K562 (cell line): ENCODE data around the gene HDAC5. TPM values are rescaled to one million over a fixed set of nuclear protein-coding genes. Genes with fewer than 3 reads are reported as not detected.

Experiments used
- ATAC-seq: fragments of 200-7000 bp; cut with Tn5 transposase; 3 replicates; pipeline ENCODE4 v1.9.1; 2020; ENCODE audit warnings: moderate library complexity
- BruUV-seq: library from RNA; stranded (reverse); fragments of 400-500 nt; replicated peaks from 2 replicates; lab custom pipeline; 2021; lab: Mats Ljungman, UMichigan
- CTCF ChIA-PET: fragments of 300-600 bp; formaldehyde crosslinking; extraction: SDS; loops from one replicate; lab custom pipeline; 2021; ENCODE audit warnings: low intra/inter-chr PET ratio; lab: Yijun Ruan, JAX
- POLR2A ChIA-PET: fragments of 300-600, 350-650 bp; sonication (Branson Sonifier 250); formaldehyde crosslinking; extraction: SDS; loops from one replicate; lab custom pipeline; 2021; ENCODE audit warnings: antibody characterized with exemption, inconsistent platforms; lab: Yijun Ruan, JAX
- DNase-seq, 4 experiments: peaks; one replicate each; pipeline versions ENCODE4 v3.0.0 to v3.0.0-alpha.2; 2011 to 2018; ENCODE audit warnings: low spot score in 3 of 4, mixed read lengths in 3 of 4; ENCODE audit errors: extremely low read depth in 1 of 4
- FAIRE-seq: peaks from 2 replicates; lab custom pipeline; 2011; peaks lifted over from hg19 to GRCh38; lab: Jason Lieb, UNC
- H2AFZ ChIP-seq: 2 replicates; pipeline ENCODE4 v1.6.0; 2011; ENCODE audit warnings: low read depth, low read length, control low read depth, inconsistent platforms
- H3K27ac ChIP-seq: fragments of 200-600 bp; 3 replicates; pipeline ENCODE4 v1.8.0; 2011; ENCODE audit warnings: low read depth, mild to moderate bottlenecking, control low read depth, inconsistent platforms, low read length, moderate library complexity, mixed read lengths; ENCODE audit errors: extremely low read depth
- H3K27me3 ChIP-seq, 2 experiments: fragments of 300-600 bp in 1 of 2; 2 replicates in 1 of 2; 3 replicates in 1 of 2; pipeline versions ENCODE4 v1.6.0 to v1.8.0; 2011; ENCODE audit warnings: inconsistent platforms in 2 of 2, low read length in 2 of 2, mild to moderate bottlenecking in 1 of 2, mixed read lengths in 1 of 2, moderate library complexity in 1 of 2; ENCODE audit not compliant: control insufficient read depth in 2 of 2, insufficient read depth in 2 of 2
- H3K36me3 ChIP-seq: fragments of 300-600 bp; 3 replicates; pipeline ENCODE4 v1.8.0; 2011; ENCODE audit warnings: mild to moderate bottlenecking, low read length, inconsistent platforms; ENCODE audit not compliant: control insufficient read depth, insufficient read depth
- H3K4me1 ChIP-seq, 2 experiments: fragments of 200-600 bp in 1 of 2; replicated peaks in 1 of 2; 2 replicates in 1 of 2; 3 replicates in 1 of 2; pipeline versions ENCODE4 v1.5.1 to v1.8.0; 2011; ENCODE audit warnings: inconsistent platforms in 2 of 2, low read length in 2 of 2, mild to moderate bottlenecking in 1 of 2, mixed read lengths in 1 of 2, moderate library complexity in 1 of 2; ENCODE audit not compliant: control insufficient read depth in 2 of 2, insufficient read depth in 2 of 2
- H3K4me2 ChIP-seq: 2 replicates; pipeline ENCODE4 v1.6.1; 2011; ENCODE audit warnings: low read length, control low read depth, inconsistent platforms, mixed read lengths; ENCODE audit not compliant: insufficient read depth
- H3K4me3 ChIP-seq: fragments of 200-600 bp; sonication (generic), shearing (Covaris generic); 2 replicates; pipeline ENCODE4 v1.5.1; 2016; ENCODE audit warnings: control low read depth, inconsistent platforms
- H3K79me2 ChIP-seq: fragments of 200-600 bp; 3 replicates; pipeline ENCODE4 v1.8.0; 2011; ENCODE audit warnings: low read length, inconsistent platforms; ENCODE audit not compliant: control insufficient read depth, insufficient read depth
- H3K9ac ChIP-seq, 2 experiments: 2 replicates each; pipeline versions ENCODE4 v1.6.0 to v1.6.1; 2011; ENCODE audit warnings: low read depth in 2 of 2, low read length in 2 of 2, control low read depth in 1 of 2, inconsistent platforms in 1 of 2, mild to moderate bottlenecking in 1 of 2, mixed read lengths in 1 of 2; ENCODE audit not compliant: insufficient read depth in 1 of 2
- H3K9me1 ChIP-seq: one replicate; pipeline ENCODE4 v1.6.0; 2011; ENCODE audit warnings: inconsistent platforms, mild to moderate bottlenecking, low read length, moderate library complexity; ENCODE audit not compliant: control insufficient read depth, insufficient read depth
- H3K9me3 ChIP-seq: replicated peaks from 2 replicates; pipeline ENCODE4 v1.5.1; 2011; ENCODE audit warnings: low read depth, low read length, inconsistent platforms; ENCODE audit not compliant: control insufficient read depth, insufficient read depth
- H4K20me1 ChIP-seq: replicated peaks from 2 replicates; pipeline ENCODE4 v1.6.1; 2011; ENCODE audit warnings: low read length, inconsistent platforms, mixed read lengths; ENCODE audit not compliant: control insufficient read depth, insufficient read depth
- CBFA2T2 ChIP-seq: fragments of 450-650 bp; conservative IDR thresholded peaks from 2 replicates; pipeline ENCODE4 v1.6.1; 2017; ENCODE audit warnings: mild to moderate bottlenecking
- CBFA2T3 ChIP-seq: fragments of 450-650 bp; IDR thresholded peaks from 2 replicates; pipeline ENCODE4 v1.6.1; 2017
- ELF4 ChIP-seq: fragments of 450-650 bp; formaldehyde crosslinking; IDR thresholded peaks from 2 replicates; pipeline ENCODE4 v1.4.0; 2022; ENCODE audit warnings: missing genetic modification characterization
- ETV5 ChIP-seq: sonication (generic); formaldehyde crosslinking; IDR thresholded peaks from 2 replicates; pipeline ENCODE4 v1.4.0; 2020; ENCODE audit warnings: low read depth, mild to moderate bottlenecking, missing genetic modification reagents
- HDAC1 ChIP-seq, 2 experiments: fragments of 450-650 bp; IDR thresholded peaks; 2 replicates each; pipeline ENCODE4 v1.6.1; 2016 to 2017; ENCODE audit warnings: inconsistent platforms in 1 of 2, mild to moderate bottlenecking in 1 of 2, moderate library complexity in 1 of 2
- MAX ChIP-seq: sonication (generic); formaldehyde crosslinking; IDR thresholded peaks from 2 replicates; pipeline ENCODE4 v1.9.0; 2022; ENCODE audit warnings: mild to moderate bottlenecking, missing genetic modification reagents
- PML ChIP-seq: IDR thresholded peaks from 2 replicates; pipeline ENCODE4 v1.6.1; 2012; ENCODE audit warnings: low read length, inconsistent platforms
- RBBP5 ChIP-seq: fragments of 200-600 bp; sonication (generic); IDR thresholded peaks from 2 replicates; pipeline ENCODE4 v1.6.1; 2012; ENCODE audit warnings: borderline replicate concordance, mild to moderate bottlenecking, low read length, control low read depth, inconsistent platforms; ENCODE audit not compliant: insufficient read depth, poor library complexity, severe bottlenecking
- RCOR1 ChIP-seq, 2 experiments: IDR thresholded peaks; 2 replicates each; pipeline ENCODE4 v1.6.1; 2012; ENCODE audit warnings: low read depth in 2 of 2, low read length in 2 of 2, borderline replicate concordance in 1 of 2, improper control_type of control experiment in 1 of 2
- TBP ChIP-seq: optimal IDR thresholded peaks from 2 replicates; pipeline ENCODE3; 2011; ENCODE audit warnings: low read depth, low read length, improper control_type of control experiment
- TGIF2 ChIP-seq: sonication (generic); formaldehyde crosslinking; IDR thresholded peaks from 2 replicates; pipeline ENCODE4 v1.8.1; 2022; ENCODE audit warnings: mild to moderate bottlenecking, missing genetic modification reagents, moderate library complexity
- WGBS: fragments of 100-300 bp; shearing (Covaris generic); methylation state at CpG from one replicate; pipeline ENCODE4 v1.1.6; 2016; ENCODE audit warnings: low coverage, mixed read lengths; ENCODE audit not compliant: insufficient coverage; ENCODE audit errors: missing lambda C conversion rate; 5-methylcytosine and 5-hydroxymethylcytosine counted together
- in situ Hi-C: fragments of 300-500 bp; cut with MboI; formaldehyde crosslinking; loops from 4 replicates; pipeline ENCODE4 v1.15.0; 2018; ENCODE audit warnings: inconsistent platforms, mixed read lengths
- intact Hi-C: fragments of 100-400 bp; cut with micrococcal nuclease; formaldehyde crosslinking; loops from 2 replicates; pipeline ENCODE4 v1.14.2; 2022
- polyA plus RNA-seq, 8 experiments: library from polyadenylated mRNA; depleted of rRNA in 4 of 8; stranded (reverse) in 5 of 8; unstranded in 3 of 8; fragments of >200 nt; fragmentation: Nextera tagmentation in 2 of 8; fragmentation: Illumina TruSeq in 1 of 8; extraction: Ambion mirVana in 2 of 8; extraction: Trizol in 1 of 8; gene quantifications; 2 replicates each; pipeline versions ENCODE4 v1.2.1 to v1.2.3, GENCODE V29; 2011 to 2014; ENCODE audit warnings: inconsistent platforms in 1 of 8, missing spikeins in 1 of 8
- total RNA-seq, 7 experiments: library from RNA; depleted of rRNA in 6 of 7; stranded (reverse); fragments of >200 nt in 6 of 7; fragmentation: Illumina TruSeq in 2 of 7; extraction: Trizol in 2 of 7; gene quantifications; 2 replicates each; pipeline versions ENCODE4 v1.2.1 to v1.2.3, GENCODE V29; 2011 to 2021; ENCODE audit warnings: low replicate concordance in 1 of 7
- TF ChIP-seq, protein P1 (sequence below): fragments of 450-650 bp; IDR thresholded peaks from 2 replicates; pipeline ENCODE4 v1.6.1; 2017; ENCODE audit warnings: antibody characterized with exemption, mild to moderate bottlenecking

HDAC5 gene
- total and polyA plus RNA-seq, 9 of the 15 experiments (the other 6 are each of a cell fraction or from before 2014, with no cell fraction given): 0.45 to 26.2 (median 16.4) TPM

GRCh38 chr17:44097110-44097958 is 26.1 kb downstream of the HDAC5 start (continued):
- TF ChIP-seq, protein P1, sequence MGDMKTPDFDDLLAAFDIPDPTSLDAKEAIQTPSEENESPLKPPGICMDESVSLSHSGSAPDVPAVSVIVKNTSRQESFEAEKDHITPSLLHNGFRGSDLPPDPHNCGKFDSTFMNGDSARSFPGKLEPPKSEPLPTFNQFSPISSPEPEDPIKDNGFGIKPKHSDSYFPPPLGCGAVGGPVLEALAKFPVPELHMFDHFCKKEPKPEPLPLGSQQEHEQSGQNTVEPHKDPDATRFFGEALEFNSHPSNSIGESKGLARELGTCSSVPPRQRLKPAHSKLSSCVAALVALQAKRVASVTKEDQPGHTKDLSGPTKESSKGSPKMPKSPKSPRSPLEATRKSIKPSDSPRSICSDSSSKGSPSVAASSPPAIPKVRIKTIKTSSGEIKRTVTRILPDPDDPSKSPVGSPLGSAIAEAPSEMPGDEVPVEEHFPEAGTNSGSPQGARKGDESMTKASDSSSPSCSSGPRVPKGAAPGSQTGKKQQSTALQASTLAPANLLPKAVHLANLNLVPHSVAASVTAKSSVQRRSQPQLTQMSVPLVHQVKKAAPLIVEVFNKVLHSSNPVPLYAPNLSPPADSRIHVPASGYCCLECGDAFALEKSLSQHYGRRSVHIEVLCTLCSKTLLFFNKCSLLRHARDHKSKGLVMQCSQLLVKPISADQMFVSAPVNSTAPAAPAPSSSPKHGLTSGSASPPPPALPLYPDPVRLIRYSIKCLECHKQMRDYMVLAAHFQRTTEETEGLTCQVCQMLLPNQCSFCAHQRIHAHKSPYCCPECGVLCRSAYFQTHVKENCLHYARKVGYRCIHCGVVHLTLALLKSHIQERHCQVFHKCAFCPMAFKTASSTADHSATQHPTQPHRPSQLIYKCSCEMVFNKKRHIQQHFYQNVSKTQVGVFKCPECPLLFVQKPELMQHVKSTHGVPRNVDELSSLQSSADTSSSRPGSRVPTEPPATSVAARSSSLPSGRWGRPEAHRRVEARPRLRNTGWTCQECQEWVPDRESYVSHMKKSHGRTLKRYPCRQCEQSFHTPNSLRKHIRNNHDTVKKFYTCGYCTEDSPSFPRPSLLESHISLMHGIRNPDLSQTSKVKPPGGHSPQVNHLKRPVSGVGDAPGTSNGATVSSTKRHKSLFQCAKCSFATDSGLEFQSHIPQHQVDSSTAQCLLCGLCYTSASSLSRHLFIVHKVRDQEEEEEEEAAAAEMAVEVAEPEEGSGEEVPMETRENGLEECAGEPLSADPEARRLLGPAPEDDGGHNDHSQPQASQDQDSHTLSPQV: peak; percentile 87

DNA sequence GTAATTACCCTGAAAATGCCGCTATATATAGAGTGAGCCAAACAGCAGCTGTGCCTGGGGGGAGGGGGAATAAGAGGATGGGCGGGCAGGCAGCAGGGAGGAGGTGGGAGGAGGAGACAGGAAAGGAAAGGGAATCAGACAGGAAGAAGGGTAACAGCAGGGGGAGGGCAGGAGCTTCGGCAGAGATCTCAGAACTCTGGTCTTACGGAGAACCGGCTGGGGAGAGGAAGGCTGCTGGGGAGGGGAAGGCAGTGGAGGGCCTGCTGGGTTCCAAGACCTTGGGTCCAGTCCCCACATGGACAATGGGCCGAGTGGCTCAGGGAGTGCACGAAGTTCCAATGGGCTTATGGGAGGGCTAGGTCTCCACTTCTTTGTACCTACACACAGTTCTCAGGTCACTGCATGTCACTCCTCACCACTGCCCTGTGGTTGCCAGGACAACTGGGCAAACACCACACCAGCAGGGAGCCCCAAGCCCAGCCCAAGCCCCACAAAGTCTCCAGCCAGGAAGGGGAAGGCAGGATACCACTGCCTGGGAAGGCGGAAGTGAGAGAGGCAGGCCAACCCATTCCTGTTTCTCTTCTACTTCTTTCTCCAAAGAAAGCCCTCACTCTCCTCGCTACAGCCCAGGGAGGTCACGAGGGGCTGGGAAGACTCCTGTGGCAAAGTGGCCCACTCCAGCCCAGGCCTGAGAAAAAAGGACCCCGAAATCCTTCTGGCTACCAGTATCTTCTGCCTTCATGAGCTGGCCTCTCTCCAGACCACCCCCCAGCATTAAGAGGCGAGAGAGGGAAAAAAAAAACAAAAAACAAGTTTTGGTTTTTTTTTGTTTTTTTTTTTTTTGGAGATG is 27.6 kb downstream of the HDAC5 start:
- 5% methylated on average over 8 of the region's 12 CpGs for WGBS
- H3K9ac ChIP-seq: peak overlapping the region; percentile 76 to 90
- intact Hi-C loops: no loop called here
- POLR2A ChIA-PET: interaction anchor here (0.6 to 2.1 kb wide), 5 partner anchors 9 to 165 kb away, joined by 3 to 10 read pairs (median 3); no protein-coding TSS in a partner anchor
- H3K27ac ChIP-seq: peak overlapping the region; percentile 85
- FAIRE-seq (peak; percentile 98), DNase-seq (peak; percentile 82 to 93 (median 85)), ATAC-seq (peak; percentile 83)
- peak overlapping the region; percentile 87 for H2AFZ ChIP-seq
- no peaks in the 10 kb centered on the region for H4K20me1 ChIP-seq
- no peaks in the 10 kb centered on the region; the same call in 2 of the 3 replicates for H3K79me2 ChIP-seq
- no peaks in the 10 kb centered on the region for H3K9me3 ChIP-seq
- in situ Hi-C loops: no loop called here
- CTCF ChIA-PET: interaction anchor here (1.8 kb wide), 1 partner anchor 73 kb away, joined by 7 read pairs; no protein-coding TSS in a partner anchor
- peak overlapping the region; percentile 31 for H3K4me3 ChIP-seq
- peaks cover 5% of the 10 kb centered on the region; the same call in 1 of the 3 replicates for H3K36me3 ChIP-seq
- peaks cover 33 to 64% of the 10 kb centered on the region in 2 experiments for H3K4me1 ChIP-seq
- TSS peak; percentile 85 for BruUV-seq
- no peaks in the 10 kb centered on the region for H3K27me3 ChIP-seq
- H3K4me2 ChIP-seq: peak overlapping the region; percentile 96
- H3K9me1 ChIP-seq: peaks cover 6% of the 10 kb centered on the region
- peak; percentile 61; the same call in 1 of the 2 replicates for TF ChIP-seq ETV5 (CRISPR knock-in tag)
- TF ChIP-seq RBBP5: peak; percentile 67
- TF ChIP-seq TGIF2 (CRISPR knock-in tag): no peak
- peak; percentile 57 for TF ChIP-seq MAX (CRISPR knock-in tag)
- TF ChIP-seq RCOR1 (IDR thresholded peaks at IDR 0.05; ENCODE audit: borderline replicate concordance in 1 of 2, low read depth in 2 of 2, low read length in 2 of 2): peak in 1 of 2 experiments; percentile 82; a peak in 2 of 4 replicates
- TF ChIP-seq CBFA2T2: peak; percentile 69
- TF ChIP-seq ELF4 (CRISPR knock-in tag): peak; percentile 68
- TF ChIP-seq HDAC1 (IDR thresholded peaks at IDR 0.05): peak in 1 of 2 experiments; percentile 61; a peak in 2 of 4 replicates
- TF ChIP-seq PML: peak; percentile 29; the same call in 1 of the 2 replicates
- peak; percentile 85 for TF ChIP-seq CBFA2T3
- TF ChIP-seq TBP: peak; percentile 53
